CD14-positive monocyte (primary cell): Measurements from ENCODE around the gene ETFB. TPM values are rescaled to one million over a fixed set of nuclear protein-coding genes. Genes with fewer than 3 reads are reported as not detected.

ENCODE experiments used
- DNase-seq, 3 donors: peaks; one replicate each; pipeline ENCODE4 v3.0.0-alpha.2; 2011 to 2022
- H2AFZ ChIP-seq: 2 replicates; pipeline ENCODE4 v1.6.0; 2012; ENCODE audit warnings: mild to moderate bottlenecking, low read depth, low read length, inconsistent platforms; ENCODE audit not compliant: insufficient read depth, poor library complexity, severe bottlenecking
- H3K27ac ChIP-seq, 2 donors: 1 replicate in 1 of 2; 2 replicates in 1 of 2; pipeline ENCODE4 v1.5.1; 2012 to 2013; ENCODE audit warnings: low read length in 2 of 2, control low read depth in 1 of 2, inconsistent platforms in 1 of 2, low read depth in 1 of 2, mild to moderate bottlenecking in 1 of 2
- H3K27me3 ChIP-seq, 2 donors: one replicate each; pipeline versions ENCODE4 v1.6.0 to v1.6.1; 2011 to 2013; ENCODE audit warnings: low read length in 2 of 2; ENCODE audit not compliant: control insufficient read depth in 2 of 2, insufficient read depth in 2 of 2
- H3K36me3 ChIP-seq, 2 donors: replicated peaks in 1 of 2; 1 replicate in 1 of 2; 2 replicates in 1 of 2; pipeline versions ENCODE4 v1.5.1 to v1.6.1; 2012 to 2013; ENCODE audit warnings: low read length in 2 of 2, control low read depth in 1 of 2, inconsistent platforms in 1 of 2, mild to moderate bottlenecking in 1 of 2; ENCODE audit not compliant: insufficient read depth in 2 of 2, control insufficient read depth in 1 of 2
- H3K4me1 ChIP-seq, 2 donors: 1 replicate in 1 of 2; 2 replicates in 1 of 2; pipeline versions ENCODE4 v1.5.1 to v1.6.1; 2012 to 2013; ENCODE audit warnings: low read length in 2 of 2, control low read depth in 1 of 2, inconsistent platforms in 1 of 2, mild to moderate bottlenecking in 1 of 2, moderate library complexity in 1 of 2; ENCODE audit not compliant: insufficient read depth in 2 of 2, control insufficient read depth in 1 of 2
- H3K4me2 ChIP-seq: replicated peaks from 2 replicates; pipeline ENCODE3; 2012; ENCODE audit warnings: low read length, moderate library complexity, mild to moderate bottlenecking; ENCODE audit not compliant: poor library complexity, severe bottlenecking; ENCODE audit errors: extremely low read depth
- H3K4me3 ChIP-seq, 3 experiments: fragments of 200-600 bp in 1 of 3; sonication (generic) in 1 of 3; replicated peaks in 1 of 3; 1 replicate in 2 of 3; 2 replicates in 1 of 3; pipeline ENCODE4 v1.5.1; 2011 to 2013; ENCODE audit warnings: low read length in 3 of 3, mild to moderate bottlenecking in 3 of 3, control low read depth in 2 of 3, low read depth in 2 of 3, inconsistent platforms in 1 of 3, moderate library complexity in 1 of 3
- H3K79me2 ChIP-seq: 2 replicates; pipeline ENCODE4 v1.6.0; 2012; ENCODE audit warnings: mild to moderate bottlenecking, control low read depth, inconsistent platforms, low read length, moderate library complexity; ENCODE audit not compliant: insufficient read depth
- H3K9ac ChIP-seq: 2 replicates; pipeline ENCODE4 v1.6.0; 2017; ENCODE audit warnings: low read length, mild to moderate bottlenecking; ENCODE audit not compliant: insufficient read depth, poor library complexity, severe bottlenecking
- H3K9me3 ChIP-seq, 2 donors: replicated peaks in 1 of 2; 1 replicate in 1 of 2; 2 replicates in 1 of 2; pipeline versions ENCODE4 v1.5.1 to v1.6.1; 2012 to 2013; ENCODE audit warnings: low read length in 2 of 2, control low read depth in 1 of 2; ENCODE audit not compliant: control insufficient read depth in 1 of 2, insufficient read depth in 1 of 2
- H4K20me1 ChIP-seq: 2 replicates; pipeline ENCODE4 v1.6.0; 2012; ENCODE audit warnings: mild to moderate bottlenecking, low read length, control low read depth, moderate library complexity; ENCODE audit not compliant: insufficient read depth
- H3K27ac Mint-ChIP-seq, 7 donors: one replicate each; pipeline ENCODE4 v1.8.0; 2020; ENCODE audit warnings: mild to moderate bottlenecking in 7 of 7, mixed read lengths in 7 of 7, moderate library complexity in 6 of 7, inconsistent platforms in 2 of 7
- H3K27me3 Mint-ChIP-seq, 3 donors: one replicate each; pipeline ENCODE4 v1.8.0; 2021 to 2022; ENCODE audit warnings: low read depth in 3 of 3, mild to moderate bottlenecking in 3 of 3, mixed read lengths in 3 of 3, moderate library complexity in 3 of 3, inconsistent platforms in 1 of 3
- H3K36me3 Mint-ChIP-seq, 2 donors: one replicate each; pipeline ENCODE4 v1.8.0; 2020; ENCODE audit warnings: mixed read lengths in 2 of 2, inconsistent platforms in 1 of 2, mild to moderate bottlenecking in 1 of 2
- H3K4me1 Mint-ChIP-seq: one replicate; pipeline ENCODE4 v1.8.0; 2020; ENCODE audit warnings: mild to moderate bottlenecking, mixed read lengths
- H3K4me3 Mint-ChIP-seq, 2 donors: one replicate each; pipeline ENCODE4 v1.8.0; 2020; ENCODE audit warnings: mild to moderate bottlenecking in 2 of 2, mixed read lengths in 2 of 2, moderate library complexity in 1 of 2
- H3K9me3 Mint-ChIP-seq, 7 donors: one replicate each; pipeline ENCODE4 v1.8.0; 2020 to 2022; ENCODE audit warnings: mixed read lengths in 7 of 7, mild to moderate bottlenecking in 6 of 7, moderate library complexity in 6 of 7, inconsistent platforms in 2 of 7
- CTCF ChIP-seq: fragments of 200-600 bp; IDR thresholded peaks from one replicate; pipeline ENCODE4 v1.8.0; 2022; ENCODE audit warnings: antibody characterized with exemption, mild to moderate bottlenecking
- WGBS: methylation state at CpG from one replicate; pipeline ENCODE4 v1.1.5; 2013; ENCODE audit warnings: missing lambda C conversion rate; ENCODE audit not compliant: insufficient coverage; 5-methylcytosine and 5-hydroxymethylcytosine counted together
- intact Hi-C, 2 donors: fragments of 100-400 bp; cut with micrococcal nuclease; formaldehyde crosslinking; loops; one replicate each; pipeline versions ENCODE4 v1.15.0 to v1.15.1; 2023
- polyA plus RNA-seq, 3 donors: library from polyadenylated mRNA; depleted of rRNA in 1 of 3; unstranded in 2 of 3; stranded (reverse) in 1 of 3; fragments of 300-500 nt in 2 of 3; fragments of >200 nt in 1 of 3; fragmentation: Illumina TruSeq in 2 of 3; gene quantifications; 1 replicate in 2 of 3; 2 replicates in 1 of 3; pipeline ENCODE4 v1.2.3, GENCODE V29; 2012 to 2021

ETFB gene
- polyA plus RNA-seq, 3 donors: 51.0 to 72.1 (median 63.0) TPM

DNA sequence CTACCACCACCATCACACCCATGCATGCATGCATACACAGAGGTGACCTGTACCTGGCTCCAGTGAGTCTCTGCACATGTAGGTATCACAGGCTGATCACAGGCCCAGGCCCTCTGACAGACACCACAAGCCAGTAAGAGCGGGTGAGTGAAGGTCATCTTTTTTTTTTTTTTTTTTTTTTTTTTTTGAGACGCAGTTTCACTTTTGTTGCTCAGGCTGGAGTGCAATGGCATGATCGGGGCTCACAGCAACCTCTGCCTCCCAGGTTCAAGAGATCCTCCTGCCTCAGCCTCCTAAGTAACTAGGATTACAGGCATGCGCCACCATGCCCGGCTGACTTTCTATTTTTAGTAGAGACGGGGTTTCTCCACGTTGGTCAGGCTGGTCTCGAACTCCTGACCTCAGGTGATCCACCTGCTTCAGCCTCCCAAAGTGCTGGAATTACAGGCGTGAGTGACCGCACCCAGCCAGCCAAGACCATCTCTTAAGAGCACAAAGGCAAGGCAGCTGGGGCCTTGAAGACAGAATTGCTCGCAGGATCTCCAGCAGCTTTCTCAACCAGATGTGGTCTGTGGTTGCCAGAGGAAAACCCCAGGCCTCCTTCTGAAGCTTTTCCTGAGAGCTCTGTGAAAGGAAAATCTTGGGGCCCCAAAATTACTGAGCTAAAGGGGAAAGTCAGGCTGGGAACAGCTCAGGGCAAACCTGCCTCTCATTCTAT lies 9.5 kb upstream of the ETFB start:
- H3K36me3 ChIP-seq: no peaks in the 10 kb centered on the region
- H4K20me1 ChIP-seq: no peaks in the 10 kb centered on the region
- no peaks in the 10 kb centered on the region for H3K9me3 ChIP-seq
- H3K4me3 ChIP-seq: no peak overlapping the region
- Mint-ChIP-seq H3K9me3 (peaks cover 0 to 1% (median 0%) of the 10 kb centered on the region in 7 donors), H3K4me1 (peaks cover 57% of the 10 kb centered on the region), H3K27me3 (peaks cover 0 to 3% (median 0%) of the 10 kb centered on the region in 3 donors), H3K4me3 (no peak overlapping the region), H3K27ac (peak overlapping the region in 5 of 7 donors; percentile 18 to 84 (median 51)), H3K36me3 (peaks cover 0 to 1% of the 10 kb centered on the region in 2 donors)
- H3K4me2 ChIP-seq: no peak overlapping the region
- peak in 1 of 3 donors; percentile 62 for DNase-seq
- peak overlapping the region; percentile 56 for H2AFZ ChIP-seq
- H3K27ac ChIP-seq: no peak overlapping the region
- 6% methylated on average over 6 of the region's 11 CpGs for WGBS
- H3K79me2 ChIP-seq: peaks cover 19% of the 10 kb centered on the region
- no peak overlapping the region for H3K9ac ChIP-seq
- H3K4me1 ChIP-seq: peaks cover 37 to 45% of the 10 kb centered on the region in 2 donors
- no peaks in the 10 kb centered on the region for H3K27me3 ChIP-seq
- no peak for TF ChIP-seq CTCF
- intact Hi-C loops: no loop called here

DNA sequence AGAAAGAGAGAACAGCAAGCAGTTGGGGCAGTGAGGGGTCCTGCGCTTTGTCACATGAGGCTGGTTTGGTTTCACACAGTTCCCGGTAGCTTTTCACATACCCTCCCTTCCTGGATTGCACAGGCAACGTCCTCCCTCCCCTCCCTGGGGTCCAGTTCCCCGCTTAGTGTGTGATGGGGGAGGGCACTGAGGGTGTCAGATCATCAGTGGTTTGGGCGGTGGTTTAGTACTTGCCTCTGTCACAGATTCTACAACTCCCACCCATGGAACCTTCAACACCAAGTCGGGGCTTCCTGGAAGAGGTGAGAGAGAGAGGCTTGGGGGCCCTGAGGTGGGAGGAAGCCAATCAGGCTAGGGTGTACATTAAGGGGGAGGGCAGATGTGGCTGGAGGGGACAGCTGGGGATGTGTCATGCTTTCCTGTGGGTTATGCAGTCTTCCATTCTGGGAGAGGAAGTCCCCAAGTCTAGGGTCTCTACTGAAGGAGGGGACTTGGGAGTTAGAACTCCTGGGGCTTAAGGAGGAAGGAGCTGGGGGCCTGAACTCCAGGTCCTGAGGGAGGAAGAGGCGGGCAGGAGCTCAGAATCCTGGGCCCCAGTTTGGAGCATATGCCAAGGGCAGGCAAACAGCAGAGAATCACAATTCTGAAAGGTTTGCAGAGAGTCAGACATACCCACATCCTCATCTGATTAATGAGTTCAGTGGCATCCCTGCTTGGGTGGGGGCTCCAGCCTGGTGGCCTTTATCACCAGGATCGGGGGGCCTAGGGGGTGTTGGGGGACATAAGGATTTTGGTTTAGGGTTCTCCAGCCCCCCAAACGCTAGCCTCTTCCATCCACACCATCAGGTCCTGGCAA lies 6.7 kb upstream of the ETFB start, which contains the start of gene NKG7:
TSS of gene NKG7 (minus strand) at position 6 of the 856 bp plus-strand sequence. CDS start 119 bp downstream, outside the sequence.
- H3K36me3 Mint-ChIP-seq: peaks cover 0 to 1% of the 10 kb centered on the region in 2 donors
- Histone ChIP-seq H2AFZ (peak within 1 kb of the TSS; percentile 79), H3K4me1 (peaks cover 49 to 70% of the 10 kb centered on the region in 2 donors)

More for the DNA sequence above, 6.7 kb upstream of the ETFB start, which contains the start of gene NKG7:
- Mint-ChIP-seq H3K27me3 (peaks cover 0 to 2% (median 0%) of the 10 kb centered on the region in 3 donors), H3K27ac (peak within 1 kb of the TSS; percentile 46 to 89 (median 82)), H3K4me3 (peak within 1 kb of the TSS; percentile 59 to 73), H3K9me3 (peaks cover 0 to 1% (median 0%) of the 10 kb centered on the region in 7 donors), H3K4me1 (peaks cover 71% of the 10 kb centered on the region)
- no peak for TF ChIP-seq CTCF
- Histone ChIP-seq H3K27me3 (no peaks in the 10 kb centered on the region), H3K79me2 (peaks cover 41% of the 10 kb centered on the region), H4K20me1 (no peaks in the 10 kb centered on the region), H3K4me2 (peak within 1 kb of the TSS; percentile 62), H3K9me3 (no peaks in the 10 kb centered on the region), H3K36me3 (no peaks in the 10 kb centered on the region), H3K9ac (peak within 1 kb of the TSS; percentile 57), H3K27ac (peak within 1 kb of the TSS; percentile 47 to 81), H3K4me3 (peak within 1 kb of the TSS in 1 of 3 experiments; percentile 62)
- intact Hi-C loops: no loop called here
- WGBS: no CpG with 5 or more reads among the region's 9 CpGs
- peak; percentile 46 to 71 (median 48) for DNase-seq
